ENCODE data around the gene PCTP.

The PCTP gene

DNA sequence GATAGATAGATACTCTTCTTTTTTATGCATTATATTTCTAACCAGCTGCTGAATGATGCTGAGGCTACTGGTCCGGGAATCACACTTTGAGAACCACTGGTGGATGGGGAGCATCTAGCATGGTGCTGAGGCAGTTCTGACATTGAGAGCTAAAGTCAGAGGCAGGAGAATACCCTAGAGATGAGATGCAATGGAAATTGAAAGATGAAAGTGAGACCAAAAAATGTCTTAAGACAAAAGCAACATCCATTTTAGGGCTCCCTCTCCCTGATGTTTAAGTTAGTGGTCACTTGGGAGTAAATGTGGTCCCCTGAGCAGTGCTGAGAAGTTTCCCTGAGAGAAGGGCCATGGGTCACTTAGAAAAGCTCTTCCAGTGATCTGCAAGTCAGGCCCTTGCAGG is 6.8 kb downstream of the PCTP start:
- no peak for DNase-seq (ENCODE audit: low read depth)

DNA sequence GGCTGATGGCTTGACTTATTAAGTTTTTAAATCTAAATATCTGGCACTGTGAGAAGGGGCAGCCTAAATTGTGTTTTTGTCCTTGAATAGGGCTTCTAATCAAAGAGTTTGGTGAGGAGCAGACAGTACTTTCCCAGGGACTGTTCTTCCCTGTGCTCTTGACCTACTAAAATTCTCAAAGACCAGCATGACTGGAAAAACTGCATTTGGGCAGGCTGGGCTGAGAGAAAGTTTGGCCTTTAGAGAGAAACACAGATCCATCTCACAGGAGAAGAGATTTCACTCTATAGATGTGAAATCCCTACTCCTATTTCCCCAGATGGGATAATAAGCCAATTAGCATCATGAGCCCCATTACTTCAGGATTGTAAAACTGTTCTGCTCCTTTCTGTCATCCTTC is 7.3 kb downstream of the PCTP start:
- DNase-seq (ENCODE audit: low read depth), result no peak

DNA sequence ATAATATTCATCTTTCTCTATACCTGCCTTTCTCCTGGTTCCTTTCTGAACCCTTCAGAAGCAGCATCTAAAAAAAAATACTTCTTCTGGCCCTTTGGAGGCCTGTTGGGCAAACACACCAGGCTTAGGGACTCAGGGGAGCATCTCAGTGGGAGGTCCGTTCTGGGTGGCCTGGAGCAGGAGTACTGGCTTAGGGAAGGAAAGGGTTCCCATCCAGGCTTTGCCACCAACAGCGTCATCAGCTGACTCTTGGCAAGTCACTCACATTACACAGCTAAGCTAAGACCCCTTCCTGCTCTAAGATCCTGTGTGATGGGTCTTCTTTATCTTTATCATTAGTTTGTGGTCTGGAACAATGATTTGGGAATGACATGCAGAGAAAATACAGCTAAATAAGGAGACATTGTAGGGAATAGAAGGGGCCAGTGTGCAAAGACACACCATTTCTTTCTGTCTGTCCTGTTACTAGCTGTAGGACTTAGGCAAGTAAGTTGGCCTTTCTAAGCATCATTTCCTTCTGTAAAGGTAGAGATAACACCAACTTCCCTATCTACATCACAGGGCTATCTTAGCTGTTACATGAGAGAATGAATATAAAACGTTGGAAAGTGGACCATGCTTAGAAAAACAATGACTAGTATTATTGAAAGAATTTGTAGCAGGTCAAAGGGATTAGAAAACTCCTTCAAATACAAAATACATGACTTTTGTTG is 9.9 kb downstream of the PCTP start:
- DNase-seq (ENCODE audit: low read depth), result no peak

- no peak for DNase-seq (ENCODE audit: low read depth)
These were observed 11.4 kb downstream of the PCTP start for GRCh38 chr17:55762086-55762858.

DNA sequence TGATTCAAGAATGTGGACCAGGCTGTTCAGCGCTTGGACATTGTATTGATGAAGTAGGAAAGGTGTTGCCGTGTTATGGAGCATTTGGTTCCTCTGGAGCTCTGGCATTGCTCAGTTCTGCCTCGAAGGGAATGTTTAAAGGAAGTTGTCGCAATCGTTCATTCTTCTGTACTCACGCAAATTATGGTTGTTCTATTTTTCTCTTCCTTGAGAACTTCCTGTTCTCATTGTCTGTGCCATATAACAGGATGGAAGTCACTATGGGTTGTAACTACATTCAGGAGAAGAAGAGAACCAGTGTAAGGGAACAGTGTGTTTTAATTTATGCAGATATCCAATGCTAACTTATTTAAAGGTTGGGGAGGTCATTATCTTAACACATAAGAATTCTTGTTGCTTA is 13.0 kb downstream of the PCTP start:
- DNase-seq (ENCODE audit: low read depth), result no peak

DNA sequence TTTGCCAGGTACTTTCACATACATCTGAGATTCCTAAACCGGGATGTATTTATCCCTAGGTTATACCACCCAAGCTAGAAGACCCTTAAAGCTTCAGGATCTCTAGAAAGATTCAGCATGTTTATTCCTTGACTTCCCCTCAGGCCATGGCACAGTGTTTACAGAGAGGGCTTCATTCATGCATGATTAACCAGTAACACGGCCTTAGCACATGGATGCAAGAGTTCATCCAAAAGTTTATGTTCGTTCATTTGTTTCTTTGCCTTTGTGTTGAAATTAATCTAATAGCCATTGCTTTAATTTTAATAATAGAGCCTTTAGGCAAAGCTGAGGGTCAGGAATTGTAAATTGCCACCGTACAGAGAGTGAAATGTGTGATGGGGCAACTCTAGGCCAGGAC is 13.8 kb downstream of the PCTP start:
- DNase-seq (ENCODE audit: low read depth), result no peak

- DNase-seq (ENCODE audit: low read depth), result no peak
These were observed 14.6 kb downstream of the PCTP start for GRCh38 chr17:55765472-55765871.

DNA sequence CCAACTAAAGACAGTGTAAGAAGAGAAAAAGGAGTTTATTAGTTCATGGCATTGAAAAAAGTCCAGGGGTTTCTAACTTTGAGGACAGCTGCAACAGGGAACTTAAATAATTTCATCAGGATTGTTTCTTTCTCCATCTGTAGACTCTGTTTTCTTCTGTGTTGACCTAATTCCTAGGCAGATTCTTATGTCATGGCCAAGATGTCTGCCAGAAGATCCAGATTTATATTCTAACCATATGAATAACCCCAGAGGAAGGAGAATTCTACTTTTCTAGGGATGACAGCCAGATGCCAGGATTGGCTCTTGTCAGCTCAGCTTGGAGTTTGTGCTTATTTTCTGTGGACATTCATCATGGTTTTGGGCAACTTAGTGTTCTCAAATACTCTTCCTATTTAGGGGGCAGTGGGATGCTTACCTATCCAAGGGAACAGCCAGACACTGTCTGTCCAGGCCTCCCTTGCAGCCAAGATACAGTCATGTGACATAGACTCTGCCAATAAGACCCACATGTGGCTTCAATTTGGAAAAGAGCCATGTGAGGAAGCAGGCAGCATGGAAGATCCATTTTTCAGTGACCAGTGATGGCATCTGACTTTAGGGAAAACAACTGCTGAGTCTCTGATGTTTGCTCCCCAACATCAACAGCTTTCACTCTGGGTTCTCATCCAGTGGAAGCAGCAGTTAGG is 18.2 kb downstream of the PCTP start:
- DNase-seq (ENCODE audit: low read depth), result peak; percentile 22

GRCh38 chr17:55769625-55770000 is 18.8 kb downstream of the PCTP start:
- peak; percentile 75 for DNase-seq (ENCODE audit: low read depth)

GRCh38 chr17:55770196-55770870 is 19.5 kb downstream of the PCTP start:
- peak; percentile 27 for DNase-seq (ENCODE audit: low read depth)

DNA sequence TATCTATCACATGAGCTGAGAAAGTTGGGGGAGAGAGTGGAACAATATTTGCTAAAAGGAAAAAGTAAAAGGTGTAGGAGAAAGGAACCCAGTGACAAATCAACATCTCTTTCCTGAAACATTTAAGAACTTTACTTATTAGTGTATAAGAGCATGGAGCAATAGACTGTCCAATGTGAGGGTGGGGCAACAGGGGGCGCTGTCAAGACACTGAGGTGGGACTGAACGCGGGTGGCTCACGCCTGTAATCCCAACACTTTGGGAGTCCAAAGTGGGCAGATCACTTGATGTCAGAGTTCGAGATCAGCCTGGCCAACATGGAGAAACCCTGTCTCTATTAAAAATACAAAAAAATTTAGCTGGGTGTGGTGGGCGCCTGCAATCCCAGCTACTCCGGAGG is 21.2 kb downstream of the PCTP start:
- no peak for DNase-seq (ENCODE audit: low read depth)

- DNase-seq (ENCODE audit: low read depth), result no peak
These were observed 22.8 kb downstream of the PCTP start for GRCh38 chr17:55773671-55774070.

DNA sequence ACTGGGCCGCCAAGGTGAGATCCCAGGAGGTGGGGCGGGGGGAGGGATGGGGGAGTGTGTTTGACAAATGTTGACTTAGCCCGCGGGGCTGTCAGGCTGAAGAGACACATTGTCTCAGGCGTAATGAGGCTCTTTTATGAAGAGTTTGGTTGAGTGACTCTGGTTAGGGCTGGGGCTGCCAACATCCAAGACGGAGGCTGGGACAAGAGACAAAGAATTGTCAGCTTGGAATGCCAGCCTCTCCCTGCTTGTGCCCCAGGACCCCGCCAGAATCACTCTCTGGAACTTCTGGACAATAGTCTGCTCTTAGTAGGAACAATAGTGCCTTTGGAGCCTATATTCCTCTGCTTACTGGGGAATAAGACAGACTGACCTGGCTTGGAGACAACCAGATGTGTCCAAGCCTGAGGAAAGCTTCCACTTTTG is 24.0 kb downstream of the PCTP start:
- no peak for DNase-seq (ENCODE audit: low read depth)

GRCh38 chr17:55776271-55776670 is 25.4 kb downstream of the PCTP start:
- DNase-seq (ENCODE audit: low read depth), result no peak

GRCh38 chr17:55777471-55777971 is 26.7 kb downstream of the PCTP start:
- DNase-seq (ENCODE audit: low read depth), result no peak

DNA sequence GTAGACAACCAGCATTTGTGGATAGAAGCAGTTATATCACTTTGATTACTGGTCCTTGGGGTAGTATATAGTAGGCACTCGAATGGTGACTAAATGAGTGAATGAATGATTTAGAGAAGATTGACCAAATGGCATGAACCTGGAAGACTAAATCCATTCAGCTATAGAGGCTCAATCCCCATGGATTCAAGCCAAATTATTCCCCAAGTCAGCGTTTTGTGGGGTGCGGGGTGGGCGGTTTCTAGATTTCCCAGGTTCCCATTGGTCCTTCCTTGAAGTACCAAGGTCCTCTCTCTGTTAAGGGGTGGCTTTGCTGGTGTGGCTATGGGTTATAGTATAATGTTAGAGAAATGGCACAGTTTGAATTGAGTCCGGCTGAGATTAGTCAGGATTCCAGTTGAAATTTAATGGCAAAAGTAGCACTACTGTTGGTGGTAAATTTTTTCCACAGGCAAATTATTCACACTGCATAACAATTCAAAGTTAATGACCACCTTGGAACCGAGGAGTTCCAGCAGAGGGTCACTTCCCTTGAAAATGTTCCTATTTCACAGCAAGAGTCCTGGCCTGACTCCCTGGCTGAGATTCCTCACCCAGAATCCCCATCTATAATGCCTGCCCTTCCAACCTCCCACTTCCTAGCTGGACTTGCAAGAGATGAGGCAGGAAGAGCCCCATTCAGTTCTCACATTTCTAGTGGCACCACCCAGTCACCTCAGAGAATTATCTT is 27.7 kb downstream of the PCTP start:
- no peak for DNase-seq (ENCODE audit: low read depth)

GRCh38 chr17:55783684-55784245 is 32.9 kb downstream of the PCTP start:
- DNase-seq (ENCODE audit: low read depth), result no peak

DNA sequence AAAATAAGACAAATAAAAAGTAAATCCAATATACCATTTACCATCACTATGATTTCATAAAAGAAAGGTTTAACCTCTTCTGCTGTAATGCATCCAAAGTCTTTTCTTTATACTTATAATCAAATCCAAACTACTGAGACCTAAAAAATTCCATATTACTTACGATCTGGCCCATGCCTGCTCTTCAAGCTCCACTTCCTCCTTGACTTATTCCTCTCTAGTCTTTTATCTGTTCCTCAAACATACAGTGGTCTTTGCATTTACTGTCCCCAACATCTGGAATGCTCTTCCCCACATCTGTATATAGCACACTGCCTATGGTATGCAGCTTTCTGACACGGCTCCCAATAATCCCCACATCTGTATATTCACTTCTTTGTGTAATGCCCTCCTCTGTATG is 33.8 kb downstream of the PCTP start:
- no peak for DNase-seq (ENCODE audit: low read depth)

GRCh38 chr17:55785181-55785580 is 34.3 kb downstream of the PCTP start:
- DNase-seq (ENCODE audit: low read depth), result no peak

DNA sequence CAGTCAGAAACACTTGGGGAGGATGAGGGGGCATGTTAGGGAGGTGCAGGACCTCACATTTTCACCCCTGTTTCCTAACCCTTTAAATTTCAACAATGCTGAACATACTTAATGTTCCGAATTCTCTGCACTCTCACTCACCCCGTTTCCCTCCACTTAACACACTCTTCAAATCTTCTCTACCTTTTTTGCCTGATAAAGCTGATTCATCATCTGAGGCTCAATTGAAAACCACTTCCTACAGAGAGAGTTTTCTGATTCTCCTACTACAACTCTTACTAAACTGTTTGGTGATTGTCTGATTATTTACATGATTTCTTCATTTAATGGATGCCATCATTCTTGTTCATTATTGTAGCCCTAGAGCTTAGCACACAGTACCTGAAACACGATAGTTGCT is 42.4 kb downstream of the PCTP start:
- no peak for DNase-seq (ENCODE audit: low read depth)

DNA sequence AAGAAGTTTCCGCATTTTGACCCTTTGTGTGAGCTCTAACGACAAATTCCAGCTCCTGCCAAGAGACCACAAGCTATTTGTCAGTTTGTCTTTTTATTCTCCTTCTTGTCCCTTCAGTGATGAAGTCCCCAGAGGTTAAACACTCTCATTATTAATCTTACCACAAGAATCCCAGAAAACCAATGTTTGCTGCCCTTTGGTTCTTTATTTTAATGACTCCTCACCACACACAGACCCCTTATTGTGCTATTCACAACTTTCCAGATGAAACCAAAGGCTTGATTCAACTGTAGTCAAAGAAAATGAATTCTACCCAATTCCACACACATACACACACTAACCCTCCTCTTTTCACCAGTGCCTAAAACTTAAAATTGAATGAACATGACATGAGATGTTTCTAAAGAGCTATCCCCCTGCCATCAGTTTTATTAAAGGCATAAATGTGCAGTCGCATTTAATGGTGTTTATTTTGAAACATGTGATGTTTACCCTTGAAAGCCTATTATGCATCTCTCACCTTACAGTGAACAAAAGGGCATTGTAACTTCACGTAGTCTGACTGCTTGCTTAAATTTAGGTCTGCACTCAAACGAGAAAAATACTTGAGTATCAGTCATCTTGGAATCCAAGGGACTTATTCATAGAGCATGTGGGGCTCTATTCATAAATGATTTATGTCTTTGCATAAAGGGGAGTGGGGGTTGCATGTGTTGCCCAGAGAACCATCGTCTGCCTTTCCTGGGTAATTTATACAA is 44.1 kb downstream of the PCTP start:
- DNase-seq (ENCODE audit: low read depth), result no peak

Measured in GM04503 (cell line).